ENCODE data around the gene LBX1.

LBX1 gene

DNA sequence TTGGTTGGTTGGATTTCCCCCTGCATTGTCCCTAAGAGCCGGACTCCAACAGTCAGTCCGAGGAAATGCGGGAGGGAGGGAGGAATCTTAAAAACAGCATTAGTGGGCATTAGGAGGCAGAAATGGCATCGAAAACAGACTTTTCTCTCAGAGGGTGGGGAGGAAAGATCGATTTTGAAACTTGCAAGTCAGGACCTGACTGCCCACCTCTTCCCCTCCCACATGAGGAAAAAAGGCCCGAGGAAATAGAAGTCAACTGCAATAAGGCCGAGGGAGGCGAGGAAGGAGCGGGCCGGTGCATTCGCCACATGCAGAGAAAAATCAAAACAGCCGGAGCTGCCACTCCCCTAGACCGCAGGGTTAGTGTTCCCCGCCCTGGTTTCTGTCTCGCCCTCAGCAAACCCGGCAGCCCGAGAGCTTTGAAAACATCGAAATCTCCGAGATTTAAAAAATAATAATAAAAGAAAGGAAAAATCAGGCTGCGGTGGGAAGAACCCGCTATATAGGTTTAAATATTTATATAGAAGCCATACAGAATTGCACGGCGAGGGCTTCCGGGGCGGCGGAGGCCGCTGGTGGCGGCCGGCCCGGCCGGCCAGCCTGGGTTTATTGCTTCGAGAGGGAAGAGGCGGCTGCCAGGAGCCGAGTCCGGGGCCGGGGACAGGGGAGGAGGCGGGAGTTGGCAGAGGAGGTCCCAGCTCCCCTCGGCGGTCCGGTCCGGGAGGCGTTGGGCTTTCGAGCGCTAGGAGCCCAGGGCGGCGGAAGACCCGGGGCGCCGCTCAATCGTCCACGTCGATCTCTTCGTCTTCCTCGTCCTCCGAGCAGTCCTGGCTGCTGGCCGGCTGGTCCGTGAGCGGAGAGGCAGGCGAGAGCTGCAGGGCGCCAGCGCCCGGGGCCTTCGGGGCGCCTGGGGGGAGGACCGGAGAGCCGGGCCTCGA, 2.5 kb downstream of the LBX1 start:
- Histone ChIP-seq H3K23ac (ENCODE audit: low read length in 2 of 2) (no peak overlapping the region), H3K79me1 (replicated peaks; ENCODE audit: low read length, poor library complexity, severe bottlenecking) (no peaks in the 10 kb centered on the region), H2AFZ (ENCODE audit: low read depth, low read length) (no peak overlapping the region), H3K14ac (ENCODE audit: low read length in 2 of 2) (no peak overlapping the region), H3K4ac (ENCODE audit: low read depth in 1 of 2, low read length in 2 of 2) (no peak overlapping the region), H2BK5ac (ENCODE audit: low read depth, low read length, poor library complexity, severe bottlenecking) (no peak overlapping the region), H4K8ac (ENCODE audit: low read length) (no peak overlapping the region), H3K36me3 (ENCODE audit: control insufficient read depth in 1 of 2, insufficient read depth in 2 of 2, low read depth in 1 of 2, low read length in 2 of 2) (no peaks in the 10 kb centered on the region), H2BK15ac (ENCODE audit: low read depth, poor library complexity, severe bottlenecking) (no peak overlapping the region), H2AK5ac (ENCODE audit: low read length, severe bottlenecking) (no peak overlapping the region), H3K27ac (ENCODE audit: low read length, poor library complexity, severe bottlenecking) (no peak overlapping the region), H3K9ac (ENCODE audit: low read length) (no peak overlapping the region), H3K18ac (ENCODE audit: low read depth in 1 of 2, low read length in 2 of 2) (no peak overlapping the region), H2BK120ac (ENCODE audit: low read depth, low read length) (no peak overlapping the region), H3K27me3 (ENCODE audit: control insufficient read depth in 1 of 2, insufficient read depth in 1 of 2, low read length in 2 of 2) (peaks cover 88 to 93% of the 10 kb centered on the region in 2 experiments), H2BK12ac (ENCODE audit: low read length in 2 of 2) (no peak overlapping the region), H3K4me2 (ENCODE audit: low read length, poor library complexity, severe bottlenecking) (no peak overlapping the region), H3K4me1 (ENCODE audit: control insufficient read depth, insufficient read depth, low read depth, low read length) (peaks cover 43% of the 10 kb centered on the region), H4K91ac (ENCODE audit: low read length) (no peak overlapping the region), H3K4me3 (ENCODE audit: insufficient read depth in 1 of 2, low read depth in 1 of 2, low read length in 2 of 2) (no peak overlapping the region), H3K9me3 (ENCODE audit: control insufficient read depth, low read length) (peaks cover 5% of the 10 kb centered on the region)
- DNase-seq, result no peak
- 3% methylated on average over 51 of the region's 67 CpGs for WGBS

DNA sequence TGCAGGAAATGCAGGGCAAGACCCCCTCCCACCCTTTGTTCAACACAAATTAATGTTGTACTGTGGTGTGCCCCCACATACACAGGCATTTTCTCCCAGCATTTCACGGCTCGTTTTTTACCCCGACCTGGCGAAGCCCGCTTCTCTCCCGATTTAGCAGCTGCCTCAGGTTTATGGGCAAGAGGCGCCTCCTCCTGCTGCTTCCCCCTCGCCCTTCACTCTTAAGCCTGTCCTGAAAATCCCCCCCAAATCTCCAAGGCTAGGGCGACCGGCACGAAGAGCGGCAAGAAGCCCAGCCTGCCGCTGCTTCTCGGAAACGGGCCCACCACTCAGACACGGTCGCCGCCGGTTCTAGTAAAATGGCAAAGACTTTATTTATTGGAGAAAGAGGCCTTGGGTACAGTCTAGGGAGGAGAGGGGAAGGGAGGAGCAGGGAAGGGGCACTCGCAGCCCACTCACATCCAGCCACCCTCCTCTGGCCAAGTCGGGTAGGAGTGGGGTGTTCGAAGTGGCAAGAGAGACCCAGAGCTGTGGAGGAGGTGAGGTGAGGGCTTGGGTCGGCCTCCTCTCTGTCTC, 3.3 kb downstream of the LBX1 start:
- H3K18ac ChIP-seq (ENCODE audit: low read depth in 1 of 2, low read length in 2 of 2), result no peak overlapping the region
- H2BK120ac ChIP-seq (ENCODE audit: low read depth, low read length), result no peak overlapping the region
- H2AFZ ChIP-seq (ENCODE audit: low read depth, low read length), result no peak overlapping the region
- peak overlapping the region in 1 of 2 experiments; percentile 27 for H3K23ac ChIP-seq (ENCODE audit: low read length in 2 of 2)
- no peak overlapping the region for H4K8ac ChIP-seq (ENCODE audit: low read length)
- 2% methylated on average over 19 of the region's 23 CpGs for WGBS
- no peaks in the 10 kb centered on the region for H3K79me1 ChIP-seq (replicated peaks; ENCODE audit: low read length, poor library complexity, severe bottlenecking)
- no peak overlapping the region for H3K9ac ChIP-seq (ENCODE audit: low read length)
- no peak overlapping the region for H3K14ac ChIP-seq (ENCODE audit: low read length in 2 of 2)
- H3K4me2 ChIP-seq (ENCODE audit: low read length, poor library complexity, severe bottlenecking), result no peak overlapping the region
- no peak overlapping the region for H4K91ac ChIP-seq (ENCODE audit: low read length)
- H3K36me3 ChIP-seq (ENCODE audit: control insufficient read depth in 1 of 2, insufficient read depth in 2 of 2, low read depth in 1 of 2, low read length in 2 of 2), result no peaks in the 10 kb centered on the region
- H3K4me3 ChIP-seq (ENCODE audit: insufficient read depth in 1 of 2, low read depth in 1 of 2, low read length in 2 of 2), result no peak overlapping the region
- no peak overlapping the region for H3K27ac ChIP-seq (ENCODE audit: low read length, poor library complexity, severe bottlenecking)
- peaks cover 43% of the 10 kb centered on the region for H3K4me1 ChIP-seq (ENCODE audit: control insufficient read depth, insufficient read depth, low read depth, low read length)
- DNase-seq, result no peak
- no peak overlapping the region for H2BK15ac ChIP-seq (ENCODE audit: low read depth, poor library complexity, severe bottlenecking)
- H3K27me3 ChIP-seq (ENCODE audit: control insufficient read depth in 1 of 2, insufficient read depth in 1 of 2, low read length in 2 of 2), result peaks cover 88 to 93% of the 10 kb centered on the region in 2 experiments
- H3K9me3 ChIP-seq (ENCODE audit: control insufficient read depth, low read length), result peaks cover 4% of the 10 kb centered on the region
- H2AK5ac ChIP-seq (ENCODE audit: low read length, severe bottlenecking), result no peak overlapping the region
- H3K4ac ChIP-seq (ENCODE audit: low read depth in 1 of 2, low read length in 2 of 2), result no peak overlapping the region
- H2BK5ac ChIP-seq (ENCODE audit: low read depth, low read length, poor library complexity, severe bottlenecking), result no peak overlapping the region
- H2BK12ac ChIP-seq (ENCODE audit: low read length in 2 of 2), result no peak overlapping the region

DNA sequence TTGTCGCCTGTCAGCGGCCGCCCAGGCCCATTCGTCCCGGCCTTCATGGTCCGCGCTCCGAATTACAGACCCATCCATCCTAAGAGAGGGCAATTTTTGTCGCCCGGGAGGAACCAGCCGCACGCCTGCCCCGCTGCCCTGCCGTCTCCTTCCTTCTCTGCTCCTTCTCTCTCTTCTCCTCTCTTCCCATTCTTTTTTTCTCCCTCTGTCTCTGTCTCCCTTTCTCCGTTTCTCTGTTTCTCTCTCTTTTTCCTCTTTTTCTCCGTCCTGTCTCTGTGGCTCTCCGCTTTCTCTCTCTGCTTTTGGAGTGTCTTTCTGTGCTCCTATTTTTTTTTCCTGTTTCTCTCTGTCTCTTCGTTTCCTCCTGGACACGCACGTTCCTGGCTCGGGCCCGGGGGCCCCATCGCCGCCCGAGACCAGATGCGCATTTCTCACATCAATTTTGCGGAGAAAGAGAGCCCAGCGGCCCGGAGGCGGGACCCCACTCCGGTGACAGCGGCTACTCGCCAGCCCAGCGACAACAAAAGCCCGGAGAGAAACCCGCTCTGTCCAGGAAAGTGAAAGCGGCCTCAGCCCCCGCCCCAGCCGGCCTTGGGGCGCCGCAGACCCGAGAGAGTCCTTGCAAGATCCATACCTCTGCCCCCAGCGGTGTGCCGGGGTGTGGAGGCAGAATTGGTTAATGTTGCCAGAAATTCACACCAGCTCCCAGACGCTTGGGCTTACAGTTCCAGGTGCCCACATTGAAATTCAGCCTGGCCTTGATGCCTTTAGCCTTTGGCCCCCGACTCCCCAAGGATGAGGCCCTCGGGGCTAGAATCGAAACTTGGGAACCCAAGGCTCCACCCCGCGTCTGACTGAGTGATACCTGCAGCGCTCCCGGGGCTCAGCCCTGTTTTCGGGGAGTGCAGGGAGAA, 4.1 kb downstream of the LBX1 start:
- Histone ChIP-seq H2BK5ac (ENCODE audit: low read depth, low read length, poor library complexity, severe bottlenecking) (no peak overlapping the region), H3K4me2 (ENCODE audit: low read length, poor library complexity, severe bottlenecking) (peak overlapping the region; percentile 39), H3K18ac (ENCODE audit: low read depth in 1 of 2, low read length in 2 of 2) (no peak overlapping the region), H3K79me1 (replicated peaks; ENCODE audit: low read length, poor library complexity, severe bottlenecking) (no peaks in the 10 kb centered on the region), H3K27ac (ENCODE audit: low read length, poor library complexity, severe bottlenecking) (no peak overlapping the region), H3K4ac (ENCODE audit: low read depth in 1 of 2, low read length in 2 of 2) (no peak overlapping the region), H2AK5ac (ENCODE audit: low read length, severe bottlenecking) (no peak overlapping the region), H3K9ac (ENCODE audit: low read length) (no peak overlapping the region), H4K91ac (ENCODE audit: low read length) (no peak overlapping the region), H2AFZ (ENCODE audit: low read depth, low read length) (no peak overlapping the region), H4K8ac (ENCODE audit: low read length) (no peak overlapping the region), H3K36me3 (ENCODE audit: control insufficient read depth in 1 of 2, insufficient read depth in 2 of 2, low read depth in 1 of 2, low read length in 2 of 2) (no peaks in the 10 kb centered on the region), H3K4me1 (ENCODE audit: control insufficient read depth, insufficient read depth, low read depth, low read length) (peaks cover 43% of the 10 kb centered on the region), H2BK120ac (ENCODE audit: low read depth, low read length) (no peak overlapping the region), H3K9me3 (ENCODE audit: control insufficient read depth, low read length) (peaks cover 4% of the 10 kb centered on the region), H3K23ac (ENCODE audit: low read length in 2 of 2) (peak overlapping the region in 1 of 2 experiments; percentile 27), H3K14ac (ENCODE audit: low read length in 2 of 2) (no peak overlapping the region), H2BK15ac (ENCODE audit: low read depth, poor library complexity, severe bottlenecking) (no peak overlapping the region), H2BK12ac (ENCODE audit: low read length in 2 of 2) (no peak overlapping the region), H3K27me3 (ENCODE audit: control insufficient read depth in 1 of 2, insufficient read depth in 1 of 2, low read length in 2 of 2) (peaks cover 89 to 93% of the 10 kb centered on the region in 2 experiments), H3K4me3 (ENCODE audit: insufficient read depth in 1 of 2, low read depth in 1 of 2, low read length in 2 of 2) (no peak overlapping the region)
- no peak for DNase-seq
- 2% methylated on average over 53 of the region's 53 CpGs for WGBS
